Smooth muscle cell (in vitro differentiated cells): ENCODE results near the gene CALHM6. TPM values are rescaled to one million over a fixed set of nuclear protein-coding genes. Genes with fewer than 3 reads are reported as not detected.

Source experiments
- DNase-seq: peaks from one replicate; lab custom pipeline; 2025; ENCODE audit not compliant: unreplicated experiment; lab: John Stamatoyannopoulos, UW
- H2AFZ ChIP-seq: fragments of 200-600 bp; sonication (generic); 2 replicates; pipeline ENCODE4 v1.6.0; 2016; ENCODE audit warnings: antibody characterized with exemption, low read depth, mild to moderate bottlenecking
- H3F3A ChIP-seq: fragments of 200-600 bp; sonication (generic); 2 replicates; pipeline ENCODE4 v1.6.0; 2017; ENCODE audit warnings: antibody characterized with exemption, low read depth
- H3K27ac ChIP-seq: fragments of 200-600 bp; sonication (generic); 2 replicates; pipeline ENCODE4 v1.5.1; 2016; ENCODE audit warnings: low read depth, mild to moderate bottlenecking
- H3K27me3 ChIP-seq: fragments of 200-600 bp; sonication (generic); 2 replicates; pipeline ENCODE4 v1.6.1; 2016; ENCODE audit warnings: low read depth, mild to moderate bottlenecking
- H3K36me3 ChIP-seq: fragments of 200-600 bp; sonication (generic); 2 replicates; pipeline ENCODE4 v1.5.1; 2016; ENCODE audit warnings: low read depth
- H3K4me1 ChIP-seq: fragments of 200-600 bp; sonication (generic); 2 replicates; pipeline ENCODE4 v1.5.1; 2016; ENCODE audit warnings: low read depth
- H3K4me2 ChIP-seq: fragments of 200-600 bp; sonication (generic); 2 replicates; pipeline ENCODE4 v1.6.0; 2016; ENCODE audit warnings: mild to moderate bottlenecking
- H3K4me3 ChIP-seq: fragments of 200-600 bp; sonication (generic); 2 replicates; pipeline ENCODE4 v1.5.1; 2016; ENCODE audit warnings: mild to moderate bottlenecking
- H3K79me2 ChIP-seq: fragments of 200-600 bp; sonication (generic); 2 replicates; pipeline ENCODE4 v1.6.0; 2016; ENCODE audit warnings: low read depth, mild to moderate bottlenecking
- H3K9ac ChIP-seq: fragments of 200-600 bp; sonication (generic); 2 replicates; pipeline ENCODE4 v1.6.0; 2016; ENCODE audit warnings: low read depth
- H3K9me3 ChIP-seq: fragments of 200-600 bp; sonication (generic); replicated peaks from 2 replicates; pipeline ENCODE4 v1.5.1; 2016; ENCODE audit warnings: low read depth
- H4K20me1 ChIP-seq: fragments of 200-600 bp; sonication (generic); 2 replicates; pipeline ENCODE4 v1.6.0; 2016; ENCODE audit warnings: low read depth
- WGBS: methylation state at CpG from one replicate; pipeline ENCODE4 v1.1.7; 2016; ENCODE audit warnings: low lambda C conversion rate; 5-methylcytosine and 5-hydroxymethylcytosine counted together
- polyA plus RNA-seq: library from polyadenylated mRNA; unstranded; fragments of >200 nt; fragmentation: Nextera tagmentation; extraction: Ambion mirVana; gene quantifications from 2 replicates; pipeline ENCODE4 v1.2.1, GENCODE V29; 2016
- total RNA-seq: library from RNA; depleted of rRNA; stranded (reverse); fragments of >200 nt; gene quantifications from 2 replicates; pipeline ENCODE4 v1.2.3, GENCODE V29; 2014
- TF ChIP-seq, protein P1 (sequence below): fragments of 200-600 bp; sonication (generic); IDR thresholded peaks from 2 replicates; pipeline ENCODE4 v1.5.1; 2017; ENCODE audit warnings: borderline replicate concordance, mild to moderate bottlenecking, antibody characterized with exemption; ENCODE audit not compliant: insufficient read depth, poor library complexity, severe bottlenecking

The CALHM6 gene
- total and polyA plus RNA-seq, 2 experiments from 2014 or later: 4.6 to 5.1 TPM

GRCh38 chr6:116426551-116426950, 34.6 kb upstream of the CALHM6 start:
- H3K36me3 ChIP-seq: peaks cover 26% of the 10 kb centered on the region
- no peaks in the 10 kb centered on the region for H3F3A ChIP-seq

DNA sequence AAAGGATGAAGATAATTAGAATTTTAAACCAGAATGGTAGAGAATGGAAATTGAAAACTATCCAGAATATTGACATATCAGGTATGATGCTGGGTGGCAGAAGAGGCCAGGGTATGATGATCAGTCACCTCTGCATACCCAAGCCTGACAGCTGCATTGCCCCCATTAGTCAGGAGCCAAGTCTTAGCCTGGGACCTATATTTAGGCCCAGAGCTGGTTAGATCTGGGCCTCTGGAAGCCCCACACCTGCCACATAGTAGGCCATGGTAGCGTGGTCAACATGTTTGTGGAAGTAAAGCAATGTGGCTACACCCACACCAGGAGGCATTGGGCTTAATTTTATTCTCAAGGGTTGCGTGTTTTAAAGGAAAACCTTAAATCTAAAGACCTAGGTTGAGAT, 32.1 kb upstream of the CALHM6 start:
- Histone ChIP-seq H3K9me3 (no peaks in the 10 kb centered on the region), H3K4me3 (no peak overlapping the region), H3K9ac (no peak overlapping the region), H3K4me1 (no peaks in the 10 kb centered on the region), H3K4me2 (no peak overlapping the region), H3K27me3 (no peaks in the 10 kb centered on the region), H3K79me2 (peaks cover 22% of the 10 kb centered on the region), H3K27ac (no peak overlapping the region), H3F3A (no peaks in the 10 kb centered on the region), H2AFZ (no peak overlapping the region), H3K36me3 (peaks cover 36% of the 10 kb centered on the region), H4K20me1 (peaks cover 9% of the 10 kb centered on the region)
- TF ChIP-seq, protein P1, sequence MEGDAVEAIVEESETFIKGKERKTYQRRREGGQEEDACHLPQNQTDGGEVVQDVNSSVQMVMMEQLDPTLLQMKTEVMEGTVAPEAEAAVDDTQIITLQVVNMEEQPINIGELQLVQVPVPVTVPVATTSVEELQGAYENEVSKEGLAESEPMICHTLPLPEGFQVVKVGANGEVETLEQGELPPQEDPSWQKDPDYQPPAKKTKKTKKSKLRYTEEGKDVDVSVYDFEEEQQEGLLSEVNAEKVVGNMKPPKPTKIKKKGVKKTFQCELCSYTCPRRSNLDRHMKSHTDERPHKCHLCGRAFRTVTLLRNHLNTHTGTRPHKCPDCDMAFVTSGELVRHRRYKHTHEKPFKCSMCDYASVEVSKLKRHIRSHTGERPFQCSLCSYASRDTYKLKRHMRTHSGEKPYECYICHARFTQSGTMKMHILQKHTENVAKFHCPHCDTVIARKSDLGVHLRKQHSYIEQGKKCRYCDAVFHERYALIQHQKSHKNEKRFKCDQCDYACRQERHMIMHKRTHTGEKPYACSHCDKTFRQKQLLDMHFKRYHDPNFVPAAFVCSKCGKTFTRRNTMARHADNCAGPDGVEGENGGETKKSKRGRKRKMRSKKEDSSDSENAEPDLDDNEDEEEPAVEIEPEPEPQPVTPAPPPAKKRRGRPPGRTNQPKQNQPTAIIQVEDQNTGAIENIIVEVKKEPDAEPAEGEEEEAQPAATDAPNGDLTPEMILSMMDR: no peak
- WGBS: 98% methylated on average over 2 of the region's 2 CpGs
- no peak for DNase-seq

More at GRCh38 chr6:116426551-116426950, 34.6 kb upstream of the CALHM6 start:
- Histone ChIP-seq H3K4me1 (no peaks in the 10 kb centered on the region), H4K20me1 (peaks cover 30% of the 10 kb centered on the region), H3K4me2 (no peak overlapping the region), H3K9ac (no peak overlapping the region), H3K27ac (no peak overlapping the region), H3K4me3 (no peak overlapping the region), H2AFZ (no peak overlapping the region), H3K27me3 (no peaks in the 10 kb centered on the region), H3K9me3 (no peaks in the 10 kb centered on the region), H3K79me2 (peaks cover 47% of the 10 kb centered on the region)
- TF ChIP-seq, protein P1: no peak
- no peak for DNase-seq
- WGBS: 90% methylated on average over 3 of the region's 3 CpGs

- Histone ChIP-seq H3K9ac (no peak overlapping the region), H3K27ac (no peak overlapping the region), H3K4me2 (no peak overlapping the region), H4K20me1 (peaks cover 3% of the 10 kb centered on the region), H2AFZ (no peak overlapping the region), H3K36me3 (peaks cover 40% of the 10 kb centered on the region), H3K9me3 (no peaks in the 10 kb centered on the region), H3F3A (no peaks in the 10 kb centered on the region), H3K27me3 (no peaks in the 10 kb centered on the region), H3K79me2 (peaks cover 7% of the 10 kb centered on the region), H3K4me3 (no peak overlapping the region), H3K4me1 (no peaks in the 10 kb centered on the region)
- TF ChIP-seq, protein P1: no peak
- DNase-seq: no peak
- 90% methylated on average over 4 of the region's 4 CpGs for WGBS
These were observed 30.3 kb upstream of the CALHM6 start for GRCh38 chr6:116430860-116431259.

DNA sequence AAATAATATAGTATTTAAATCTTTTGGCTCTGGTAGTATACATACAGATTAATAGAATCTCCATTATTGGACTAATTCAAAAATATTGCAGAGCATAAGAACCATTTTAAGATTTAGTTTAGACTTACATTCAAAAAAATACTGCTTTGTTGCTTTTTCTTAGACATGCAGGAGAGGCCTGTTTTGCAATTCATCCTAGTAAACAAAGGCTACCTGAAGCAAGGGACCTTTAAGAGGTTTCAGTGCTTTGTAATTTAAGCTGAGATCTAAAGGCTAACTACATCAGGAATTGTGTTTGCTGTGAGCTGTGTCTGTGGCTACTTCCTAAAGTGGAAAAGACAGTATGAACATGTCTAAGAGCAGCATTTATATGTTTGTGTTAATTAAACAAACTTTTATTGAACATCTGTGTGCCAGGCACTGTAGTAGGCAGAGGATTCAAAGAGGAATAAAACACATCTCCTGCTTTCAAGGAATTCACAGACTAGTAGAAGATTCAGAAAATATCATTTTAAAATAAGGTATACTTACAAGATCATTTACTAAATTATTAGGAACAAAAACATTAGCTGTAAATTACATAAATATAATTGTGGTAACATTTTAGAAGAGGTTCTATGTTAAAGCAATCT, 29.1 kb upstream of the CALHM6 start:
- Histone ChIP-seq H2AFZ (no peak overlapping the region), H3K36me3 (peaks cover 31% of the 10 kb centered on the region), H3K27me3 (no peaks in the 10 kb centered on the region), H3K4me2 (no peak overlapping the region), H3K4me1 (no peaks in the 10 kb centered on the region), H3K9me3 (no peaks in the 10 kb centered on the region), H3K4me3 (no peak overlapping the region), H3K79me2 (no peaks in the 10 kb centered on the region), H3F3A (no peaks in the 10 kb centered on the region), H3K9ac (no peak overlapping the region), H4K20me1 (peaks cover 3% of the 10 kb centered on the region), H3K27ac (no peak overlapping the region)
- TF ChIP-seq, protein P1: no peak
- DNase-seq: no peak
